Endothelial cell of umbilical vein (primary cell): ENCODE data around the gene DEPDC5. TPM values are rescaled to one million over a fixed set of nuclear protein-coding genes. Genes with fewer than 3 reads are reported as not detected.
"Not testable (repeated sequence)": the region's sequence is repeated elsewhere in the genome, so short reads cannot be mapped to it uniquely, and the experiment has no call there.

Experiments
- BruUV-seq: library from RNA; stranded (reverse); fragments of 400-500 nt; replicated peaks from 2 replicates; lab custom pipeline; 2021; lab: Mats Ljungman, UMichigan
- CTCF ChIA-PET: fragments of 300-600, 350-600 bp; sonication (Branson Sonifier 250); formaldehyde crosslinking; loops from one replicate; lab custom pipeline; 2021; ENCODE audit warnings: antibody characterized with exemption, inconsistent platforms; lab: Charles Lee
- POLR2A ChIA-PET: fragments of 300-600, 350-600 bp; sonication (Branson Sonifier 250); formaldehyde crosslinking; loops from one replicate; lab custom pipeline; 2021; ENCODE audit warnings: antibody characterized with exemption, inconsistent platforms; lab: Charles Lee
- DNase-seq: peaks from one replicate; pipeline ENCODE4 v3.0.0-alpha.2; 2011; ENCODE audit warnings: low read depth, low spot score
- FAIRE-seq: peaks from 2 replicates; lab custom pipeline; 2011; peaks lifted over from hg19 to GRCh38; lab: Jason Lieb, UNC
- H2AFZ ChIP-seq: 2 replicates; pipeline ENCODE4 v1.6.0; 2012; ENCODE audit warnings: low read depth, low read length, control low read depth, inconsistent platforms
- H3K27ac ChIP-seq: 2 replicates; pipeline ENCODE4 v1.5.1; 2011; ENCODE audit warnings: low read depth, mild to moderate bottlenecking, control low read depth, low read length, moderate library complexity; ENCODE audit not compliant: insufficient read depth
- H3K27me3 ChIP-seq, 2 experiments: 2 replicates each; pipeline versions ENCODE4 v1.6.0 to v1.6.1; 2011; ENCODE audit warnings: low read length in 2 of 2, mixed read lengths in 1 of 2; ENCODE audit not compliant: control insufficient read depth in 2 of 2, insufficient read depth in 2 of 2
- H3K36me3 ChIP-seq, 2 experiments: 2 replicates in 1 of 2; 3 replicates in 1 of 2; pipeline ENCODE4 v1.5.1; 2011; ENCODE audit warnings: low read length in 2 of 2, mild to moderate bottlenecking in 1 of 2, moderate library complexity in 1 of 2; ENCODE audit not compliant: control insufficient read depth in 2 of 2, insufficient read depth in 2 of 2; ENCODE audit errors: extremely low read depth in 1 of 2
- H3K4me1 ChIP-seq: 3 replicates; pipeline ENCODE4 v1.5.1; 2011; ENCODE audit warnings: mild to moderate bottlenecking, low read length; ENCODE audit not compliant: control insufficient read depth, insufficient read depth; ENCODE audit errors: extremely low read depth
- H3K4me2 ChIP-seq: 2 replicates; pipeline ENCODE4 v1.6.1; 2011; ENCODE audit warnings: low read length, control low read depth, mixed read lengths; ENCODE audit not compliant: insufficient read depth
- H3K4me3 ChIP-seq, 3 experiments: fragments of 200-600 bp in 1 of 3; sonication (generic), shearing (Covaris generic) in 1 of 3; replicated peaks in 1 of 3; 2 replicates each; pipeline ENCODE4 v1.5.1; 2011 to 2016; ENCODE audit warnings: control low read depth in 3 of 3, low read length in 3 of 3, mild to moderate bottlenecking in 2 of 3, inconsistent platforms in 1 of 3, low read depth in 1 of 3, moderate library complexity in 1 of 3; ENCODE audit not compliant: insufficient read depth in 1 of 3
- H3K79me2 ChIP-seq: 2 replicates; pipeline ENCODE4 v1.6.0; 2012; ENCODE audit warnings: low read length, inconsistent platforms; ENCODE audit not compliant: control insufficient read depth, insufficient read depth
- H3K9ac ChIP-seq: replicated peaks from 2 replicates; pipeline ENCODE3; 2011; ENCODE audit warnings: low read length, control low read depth; ENCODE audit not compliant: insufficient read depth; ENCODE audit errors: extremely low read depth
- H3K9me1 ChIP-seq: replicated peaks from 3 replicates; pipeline ENCODE4 v1.6.0; 2011; ENCODE audit warnings: mild to moderate bottlenecking, low read length; ENCODE audit not compliant: control insufficient read depth, insufficient read depth; ENCODE audit errors: extremely low read depth
- H3K9me3 ChIP-seq: replicated peaks from 2 replicates; pipeline ENCODE4 v1.5.1; 2012; ENCODE audit warnings: low read length, inconsistent platforms; ENCODE audit not compliant: control insufficient read depth, insufficient read depth
- H4K20me1 ChIP-seq: replicated peaks from 2 replicates; pipeline ENCODE3; 2011; ENCODE audit warnings: mild to moderate bottlenecking, low read length; ENCODE audit not compliant: control insufficient read depth, insufficient read depth; ENCODE audit errors: extremely low read depth
- CTCF ChIP-seq, 2 donors: IDR thresholded peaks; 1 replicate in 1 of 2; 2 replicates in 1 of 2; pipeline ENCODE4 v1.5.1; 2011; ENCODE audit warnings: low read length in 2 of 2, mild to moderate bottlenecking in 2 of 2, moderate library complexity in 2 of 2, control low read depth in 1 of 2, inconsistent platforms in 1 of 2, low read depth in 1 of 2; ENCODE audit not compliant: insufficient read depth in 1 of 2; ENCODE audit errors: extremely low read depth in 1 of 2
- EZH2 ChIP-seq: IDR thresholded peaks from 2 replicates; pipeline ENCODE4 v1.6.1; 2012; ENCODE audit warnings: borderline replicate concordance, low read depth, mild to moderate bottlenecking, moderate library complexity, low read length, inconsistent platforms; ENCODE audit not compliant: severe bottlenecking
- FOS ChIP-seq: IDR thresholded peaks from 2 replicates; pipeline ENCODE4 v1.6.1; 2011; ENCODE audit warnings: mild to moderate bottlenecking, low read length, moderate library complexity, borderline replicate concordance; ENCODE audit not compliant: insufficient read depth
- GATA2 ChIP-seq: IDR thresholded peaks from 2 replicates; pipeline ENCODE4 v1.7.0; 2011; ENCODE audit warnings: low read depth, mild to moderate bottlenecking, moderate library complexity, mixed read lengths, low read length; ENCODE audit not compliant: insufficient read length, insufficient read depth
- JUN ChIP-seq: IDR thresholded peaks from 2 replicates; pipeline ENCODE4 v1.6.1; 2011; ENCODE audit warnings: borderline replicate concordance, low read depth; ENCODE audit not compliant: insufficient read length, insufficient read depth
- MAX ChIP-seq: IDR thresholded peaks from 2 replicates; pipeline ENCODE4 v1.6.1; 2011; ENCODE audit not compliant: insufficient read depth, insufficient read length
- MYC ChIP-seq: IDR thresholded peaks from one replicate; pipeline ENCODE4 v1.6.1; 2011; ENCODE audit warnings: mild to moderate bottlenecking, low read depth, low read length
- POLR2A ChIP-seq: IDR thresholded peaks from 2 replicates; pipeline ENCODE4 v1.6.1; 2012; ENCODE audit warnings: low read depth, mild to moderate bottlenecking, control low read depth, low read length
- POLR2AphosphoS5 ChIP-seq: IDR thresholded peaks from 2 replicates; pipeline ENCODE4 v1.6.1; 2012; ENCODE audit warnings: low read depth, mild to moderate bottlenecking, control low read depth, low read length, moderate library complexity; ENCODE audit not compliant: insufficient read depth
- dilution Hi-C: fragments of 300-500 bp; cut with MboI; formaldehyde crosslinking; loops from one replicate; pipeline ENCODE4 v1.15.0; 2019; ENCODE audit warnings: low sequenced_read_pairs; ENCODE audit not compliant: extremely low pct_ligation_motif_present
- intact Hi-C: fragments of 100-400 bp; cut with micrococcal nuclease; formaldehyde crosslinking; loops from one replicate; pipeline ENCODE4 v1.10.0; 2022
- polyA plus RNA-seq, 4 experiments: library from polyadenylated mRNA; depleted of rRNA in 3 of 4; stranded (reverse) in 3 of 4; unstranded in 1 of 4; fragments of >200 nt; gene quantifications; 2 replicates each; pipeline versions ENCODE4 v1.2.1 to v1.2.3, GENCODE V29; 2011 to 2012; ENCODE audit warnings: missing spikeins in 1 of 4
- total RNA-seq: library from RNA; stranded (reverse); gene quantifications from 2 replicates; pipeline ENCODE4 v1.2.3, GENCODE V29; 2021

The DEPDC5 gene
- total and polyA plus RNA-seq, 2 donors (not counting 3 experiments of a cell fraction or from before 2014, with no cell fraction given), result 13.1 to 36.6 TPM

- POLR2A ChIA-PET, result no interaction called here
- no TSS peak for BruUV-seq
These were observed 61.1 kb downstream of the DEPDC5 start for GRCh38 chr22:31814942-31815341.

GRCh38 chr22:31815383-31815814 is 61.6 kb downstream of the DEPDC5 start:
- H2AFZ ChIP-seq, FAIRE-seq, dilution Hi-C loops, H3K79me2 ChIP-seq, H3K9me1 ChIP-seq, BruUV-seq, DNase-seq, intact Hi-C loops, H3K4me1 ChIP-seq, H3K27ac ChIP-seq, POLR2A ChIA-PET, H3K9ac ChIP-seq, H3K27me3 ChIP-seq, H4K20me1 ChIP-seq, H3K4me2 ChIP-seq, H3K9me3 ChIP-seq, H3K4me3 ChIP-seq: not testable (repeated sequence)
- H3K36me3 ChIP-seq, result peaks cover 10 to 25% of the 10 kb centered on the region in 2 experiments
- CTCF ChIA-PET, result interaction anchor here (0.9 to 1.4 kb wide), 2 partner anchors 11 to 155 kb away, joined by 3 to 5 read pairs; no protein-coding TSS in a partner anchor

More at GRCh38 chr22:31814942-31815341, 61.1 kb downstream of the DEPDC5 start:
- Histone ChIP-seq H3K79me2 (no peaks in the 10 kb centered on the region), H3K9me1 (no peaks in the 10 kb centered on the region), H3K4me3 (no peak overlapping the region), H3K36me3 (peaks cover 10 to 25% of the 10 kb centered on the region in 2 experiments), H3K9me3 (no peaks in the 10 kb centered on the region), H3K9ac (no peak overlapping the region), H3K4me2 (no peak overlapping the region), H3K4me1 (no peaks in the 10 kb centered on the region), H3K27me3 (no peaks in the 10 kb centered on the region), H3K27ac (no peak overlapping the region), H4K20me1 (no peaks in the 10 kb centered on the region), H2AFZ (no peak overlapping the region)
- dilution Hi-C loops (no loop called here), intact Hi-C loops (no loop called here)
- DNase-seq (no peak), FAIRE-seq (no peak)
- no peak for TF ChIP-seq MAX
- TF ChIP-seq CTCF (IDR thresholded peaks at IDR 0.05; ENCODE audit: extremely low read depth in 1 of 2, insufficient read depth in 1 of 2, low read depth in 1 of 2, low read length in 2 of 2), result no peak
- TF ChIP-seq MYC, result no peak
- TF ChIP-seq JUN, result no peak
- TF ChIP-seq GATA2, result no peak
- no peak for TF ChIP-seq EZH2
- no peak for TF ChIP-seq POLR2AphosphoS5
- no peak for TF ChIP-seq POLR2A
- no peak for TF ChIP-seq FOS
- CTCF ChIA-PET, result interaction anchor here (0.9 to 2.5 kb wide), 4 partner anchors 10 to 156 kb away, joined by 3 to 6 read pairs (median 4); no protein-coding TSS in a partner anchor
